8988T (cell line): Measurements from ENCODE around the gene DGUOK.
"Not testable (repeated sequence)": the region's sequence is repeated elsewhere in the genome, so short reads cannot be mapped to it uniquely, and the experiment has no call there.

Source experiments
- DNase-seq: peaks from one replicate; pipeline ENCODE4 v3.0.0; 2011

DGUOK gene

DNA sequence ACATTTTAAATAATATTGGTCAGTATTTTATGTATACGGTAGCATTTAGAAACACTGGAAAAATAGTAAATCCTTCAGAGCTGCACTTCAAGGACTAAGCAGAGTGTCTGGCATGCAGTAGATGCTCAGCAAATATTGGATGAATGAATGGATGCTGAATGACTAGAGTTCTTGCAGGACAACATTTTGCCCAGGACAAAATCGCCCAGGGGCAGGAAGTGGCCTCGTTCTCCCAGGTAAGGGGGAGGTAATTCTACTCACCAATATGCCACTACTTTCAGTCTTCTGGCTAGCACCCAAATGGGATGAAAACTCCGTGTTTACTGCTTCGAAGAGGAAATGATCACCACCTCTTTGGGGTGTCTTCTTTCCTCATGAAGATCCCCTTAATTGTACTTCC lies 4.0 kb upstream of the DGUOK start:
- DNase-seq = no peak

DNA sequence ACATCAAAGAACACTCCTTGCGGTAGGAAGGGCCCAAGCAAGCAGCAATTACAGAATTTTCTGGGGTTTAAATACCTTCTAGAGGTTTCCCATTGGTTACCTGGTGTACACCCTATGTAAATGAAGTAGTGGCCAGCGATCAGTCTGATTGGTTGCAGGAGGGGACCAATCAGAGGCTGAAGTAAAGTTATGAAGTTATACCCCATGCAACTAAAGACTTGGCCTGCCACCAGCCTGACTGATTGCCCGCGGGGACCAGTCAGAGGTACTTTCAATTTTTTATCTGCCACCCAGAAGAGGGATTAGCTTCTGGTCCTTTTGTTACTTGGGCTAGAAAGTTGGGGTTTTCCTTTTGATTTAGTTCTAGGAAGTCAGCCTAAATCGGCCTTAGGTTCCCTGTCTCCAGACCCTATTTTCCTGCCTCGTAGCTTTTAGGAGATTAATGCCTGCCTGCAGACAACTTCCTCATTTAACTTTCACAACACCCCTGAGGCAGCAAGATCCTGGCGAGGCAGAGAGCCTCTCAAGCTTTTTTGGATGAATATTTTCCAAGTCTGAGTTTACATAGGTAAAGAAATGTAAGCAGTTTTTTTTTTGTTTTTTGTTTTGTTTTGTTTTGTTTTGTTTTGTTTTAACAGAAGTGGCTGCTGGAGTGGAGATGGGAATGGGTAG lies 1.5 kb upstream of the DGUOK start:
- DNase-seq = no peak

DNA sequence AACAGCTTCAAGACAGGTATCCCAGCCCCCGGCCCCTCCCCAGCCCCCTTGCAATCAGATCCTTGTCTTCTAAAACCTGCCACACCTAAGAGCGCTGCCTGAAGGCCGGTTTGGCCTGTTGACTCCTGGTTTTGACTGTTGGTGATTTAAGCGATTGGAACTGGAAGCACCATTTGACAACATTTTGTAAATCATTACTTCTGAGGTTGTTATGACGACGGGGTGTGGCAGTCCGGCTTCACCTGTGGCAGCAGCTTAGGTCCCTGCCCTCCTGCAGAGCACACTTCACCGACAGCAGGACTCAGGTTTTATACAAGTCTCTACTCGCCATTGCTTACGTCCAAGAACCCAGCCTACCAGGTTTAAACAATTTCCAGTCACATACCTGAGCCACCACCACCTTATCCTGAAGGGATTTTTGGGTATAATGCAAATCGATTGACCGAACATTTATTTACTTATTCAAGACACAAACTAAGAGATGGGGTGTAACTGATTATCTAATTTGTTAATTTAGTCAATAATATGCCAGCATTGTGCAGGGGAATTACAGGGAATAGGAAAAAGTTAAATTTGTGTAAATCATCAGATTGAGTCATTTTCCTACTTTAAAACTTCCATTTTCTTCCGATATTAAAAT lies 707 bp upstream of the DGUOK start:
- DNase-seq = no peak

DNA sequence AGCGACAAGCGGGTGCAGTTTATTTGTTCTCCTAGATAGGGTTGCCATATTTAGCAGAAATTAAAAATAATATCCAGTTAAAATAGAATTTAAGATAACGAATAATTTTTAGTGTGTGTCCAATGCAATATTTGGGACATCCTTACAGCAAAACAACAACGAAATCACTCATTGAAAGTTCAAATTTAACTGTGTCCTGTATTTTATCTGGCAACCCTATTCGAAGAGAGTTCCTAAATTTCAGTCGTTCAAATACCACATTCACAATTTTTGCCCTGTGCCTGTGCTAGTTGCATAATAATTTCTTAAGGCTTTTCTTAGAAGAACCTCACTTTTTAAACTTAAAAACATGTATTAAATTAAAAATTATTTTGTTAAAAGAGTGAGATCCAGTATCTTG lies 664 bp downstream of the DGUOK start:
- no peak for DNase-seq

DNA sequence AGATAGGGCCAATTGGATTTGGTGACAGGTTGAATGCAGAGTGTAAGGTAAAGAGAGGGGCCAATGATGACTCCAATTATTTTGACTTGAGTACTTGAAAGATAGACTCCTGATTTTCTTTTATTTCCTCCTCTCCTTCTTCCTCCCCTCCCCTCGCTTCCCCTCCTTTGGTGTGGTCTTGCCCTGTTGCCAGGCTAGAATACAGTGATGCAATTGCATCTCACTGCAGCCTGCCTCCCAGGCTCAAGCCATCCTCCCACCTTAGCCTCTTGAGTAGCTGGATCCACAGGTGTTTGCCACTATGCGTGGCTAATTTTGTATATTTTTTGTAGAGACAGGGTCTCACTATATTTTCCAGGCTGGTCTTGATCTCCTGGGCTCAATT lies 2.3 kb downstream of the DGUOK start:
- DNase-seq = no peak

DNA sequence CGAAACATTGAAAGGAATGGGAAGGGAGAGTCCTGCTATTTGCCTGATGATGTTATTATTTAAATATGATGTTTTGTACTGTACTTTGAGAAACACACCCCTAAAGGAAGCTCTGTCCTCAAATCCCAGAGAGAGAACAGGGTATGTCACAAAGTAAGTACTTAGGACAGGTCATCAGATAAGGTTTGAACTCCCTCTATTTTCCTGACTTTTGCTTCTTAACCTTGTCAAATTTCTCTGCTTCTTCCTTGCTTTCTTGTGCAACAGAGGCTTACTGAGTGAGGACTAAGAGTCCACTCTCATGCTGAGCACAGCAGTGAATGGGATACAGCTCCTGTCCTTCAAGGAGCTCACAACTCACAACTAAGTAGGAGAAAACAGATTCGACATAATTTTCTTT lies 3.7 kb downstream of the DGUOK start:
- DNase-seq = no peak

DNA sequence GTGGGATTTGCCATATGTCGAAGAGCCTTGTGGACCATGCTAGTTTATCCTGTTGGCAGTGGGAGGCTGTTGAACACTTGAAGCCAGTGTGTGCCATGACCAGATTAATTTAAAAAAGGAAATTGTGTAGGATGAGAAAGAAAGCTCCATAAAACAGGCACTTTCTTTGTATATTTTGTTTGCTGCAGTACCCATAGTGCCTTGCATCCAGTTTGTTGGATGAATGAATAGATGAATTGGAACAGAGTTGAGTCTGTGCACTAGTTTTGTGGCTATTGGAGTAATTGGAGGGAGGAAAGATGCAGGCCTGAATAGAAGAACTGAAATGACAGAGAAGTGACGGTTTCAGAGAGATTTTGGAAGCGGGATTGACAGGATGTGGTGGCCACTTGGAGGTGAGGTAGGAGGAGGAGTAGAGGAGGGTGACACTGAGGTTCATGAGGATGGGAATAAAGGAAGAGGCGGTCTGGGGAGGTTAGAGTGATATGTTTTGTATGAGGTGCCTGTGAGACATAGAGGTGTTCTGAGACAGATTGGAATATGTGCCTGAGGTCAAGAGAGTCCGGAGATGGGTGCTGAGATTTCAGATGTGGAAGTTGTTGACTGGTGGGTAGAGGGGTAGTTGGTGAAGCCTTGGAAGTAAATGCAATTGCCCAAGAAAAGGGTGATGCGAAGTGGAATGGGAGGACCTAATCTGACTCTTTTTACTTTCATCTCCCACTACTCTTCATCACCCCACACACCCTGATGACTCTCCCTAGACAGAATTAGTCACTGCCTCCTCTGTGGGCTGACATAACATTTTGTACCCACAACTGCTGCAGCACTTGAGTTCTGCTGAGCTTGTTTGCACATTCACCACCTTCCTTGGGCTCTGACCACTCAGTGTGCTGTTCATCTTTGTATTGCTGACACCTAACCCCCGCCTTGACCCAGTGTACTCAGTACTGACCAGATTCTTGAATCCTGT lies 5.1 kb downstream of the DGUOK start:
- DNase-seq = no peak

DNA sequence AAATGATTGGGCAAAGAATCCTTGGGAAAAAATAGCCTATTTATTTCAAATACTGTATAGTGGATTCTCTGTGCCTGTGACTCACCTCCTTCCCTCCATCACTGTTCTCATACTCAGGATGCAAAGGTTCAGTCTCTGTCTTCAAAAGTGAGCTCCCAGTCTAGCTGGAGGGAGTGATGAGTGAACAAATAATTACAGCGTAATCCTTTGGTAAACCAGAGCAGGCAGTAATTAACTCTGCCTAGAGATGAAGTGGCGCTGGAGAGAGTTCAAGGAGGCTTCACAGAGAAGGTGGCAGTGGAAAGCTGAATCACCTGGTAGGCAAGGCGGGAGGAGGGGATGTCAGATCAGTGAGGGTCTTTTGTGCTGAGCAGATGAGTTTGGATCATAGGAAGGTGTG lies 6.5 kb downstream of the DGUOK start:
- no peak for DNase-seq

DNA sequence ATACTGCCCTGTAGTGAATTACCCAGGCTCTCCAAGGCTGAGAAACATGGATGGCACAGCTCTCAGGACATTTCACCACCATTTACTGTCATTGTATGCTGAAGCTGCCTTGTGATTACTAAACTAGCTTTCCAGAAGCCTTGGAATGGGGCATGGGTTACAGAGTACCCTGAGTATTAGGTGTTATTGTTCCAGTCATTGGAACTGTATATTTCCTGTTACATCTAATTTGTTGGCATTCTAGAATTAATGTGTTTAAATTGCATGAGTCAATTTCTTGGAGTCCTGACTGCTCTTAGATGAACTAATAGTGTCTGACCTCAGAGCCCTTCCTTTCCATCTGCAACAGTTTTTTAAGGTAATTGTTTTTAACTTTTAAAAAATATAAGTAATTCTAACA lies 9.0 kb downstream of the DGUOK start:
- no peak for DNase-seq

DNA sequence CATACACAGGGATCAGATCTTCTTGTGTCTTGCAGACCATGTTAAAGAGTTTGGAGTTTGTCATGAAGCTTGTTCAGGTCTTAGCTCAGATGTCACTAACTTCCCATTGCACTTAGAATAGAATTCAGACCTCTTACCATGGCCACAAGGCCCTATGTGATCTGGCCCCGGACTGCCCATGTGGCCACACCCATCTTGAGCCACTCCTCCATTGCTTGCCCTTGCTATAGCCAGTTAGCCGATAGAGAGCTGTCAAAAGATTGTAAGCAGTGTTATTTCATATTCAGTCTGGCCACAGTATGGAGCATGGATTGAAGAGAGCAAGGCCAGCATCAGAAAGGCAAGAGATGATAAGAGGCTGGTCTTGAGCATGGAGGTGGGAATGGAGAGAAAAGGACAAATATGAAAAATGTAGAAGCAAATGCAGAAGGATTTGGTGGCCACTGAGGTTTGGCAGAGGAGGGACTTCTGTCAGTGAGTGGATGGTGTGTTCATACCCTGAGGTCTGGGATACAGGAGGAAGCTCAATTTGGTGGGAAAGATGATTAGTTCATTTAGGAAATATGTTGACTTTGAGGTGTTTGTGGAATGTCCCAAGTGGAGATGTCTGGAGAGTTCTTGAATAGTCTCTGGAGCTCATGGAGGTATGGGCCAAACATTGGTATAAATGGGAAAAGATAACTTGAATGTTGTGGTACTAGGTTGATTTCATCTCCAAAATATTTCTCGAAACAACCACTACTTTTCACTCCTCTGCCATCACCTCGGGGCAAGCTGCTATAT lies 10.6 kb downstream of the DGUOK start:
- no peak for DNase-seq

DNA sequence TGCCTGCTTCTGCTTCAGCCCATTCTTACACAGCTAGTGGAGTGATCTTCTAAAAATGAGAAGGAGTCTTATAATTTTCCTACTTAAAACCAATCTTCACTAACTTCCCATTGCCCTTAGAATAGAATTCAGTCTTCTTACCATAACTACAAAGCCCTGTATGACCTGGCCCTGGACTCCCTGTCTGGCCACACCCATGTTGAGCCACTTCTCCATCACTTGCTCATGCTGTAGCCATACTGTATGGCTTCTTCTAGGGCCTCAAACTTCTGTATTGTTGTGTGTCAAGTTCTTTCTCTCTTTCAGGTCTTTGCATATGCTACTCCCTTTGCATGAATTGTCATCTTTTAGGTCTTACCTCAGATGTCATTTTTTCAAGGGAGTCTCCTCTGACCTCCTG lies 11.2 kb downstream of the DGUOK start:
- DNase-seq = no peak

DNA sequence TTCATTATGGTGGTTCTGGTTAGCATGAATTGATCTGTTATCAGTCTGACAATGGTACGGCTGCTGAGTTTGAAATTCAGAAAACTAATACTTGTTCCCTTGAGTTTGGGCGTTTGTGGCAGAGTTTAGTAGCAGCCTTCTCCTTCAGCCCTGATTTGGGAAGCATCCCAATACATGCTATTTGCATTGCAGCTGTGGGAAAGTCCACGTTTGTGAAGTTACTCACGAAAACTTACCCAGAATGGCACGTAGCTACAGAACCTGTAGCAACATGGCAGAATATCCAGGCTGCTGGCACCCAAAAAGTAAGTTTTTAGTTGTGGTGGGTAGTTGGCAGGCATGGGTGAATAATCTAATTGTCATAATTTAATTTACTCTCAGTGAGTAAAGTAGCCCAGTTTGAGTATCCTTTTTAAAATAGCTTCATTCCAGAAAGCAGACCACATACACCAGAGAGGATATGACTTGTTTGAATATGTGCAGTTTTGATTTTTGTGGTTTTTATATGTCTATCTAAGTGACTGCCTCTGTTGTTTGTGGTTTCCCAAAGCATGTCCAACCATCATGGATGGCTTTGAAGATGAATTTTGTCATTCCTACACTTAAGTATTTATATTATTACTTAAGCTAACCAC lies 12.2 kb downstream of the DGUOK start:
- no peak for DNase-seq

DNA sequence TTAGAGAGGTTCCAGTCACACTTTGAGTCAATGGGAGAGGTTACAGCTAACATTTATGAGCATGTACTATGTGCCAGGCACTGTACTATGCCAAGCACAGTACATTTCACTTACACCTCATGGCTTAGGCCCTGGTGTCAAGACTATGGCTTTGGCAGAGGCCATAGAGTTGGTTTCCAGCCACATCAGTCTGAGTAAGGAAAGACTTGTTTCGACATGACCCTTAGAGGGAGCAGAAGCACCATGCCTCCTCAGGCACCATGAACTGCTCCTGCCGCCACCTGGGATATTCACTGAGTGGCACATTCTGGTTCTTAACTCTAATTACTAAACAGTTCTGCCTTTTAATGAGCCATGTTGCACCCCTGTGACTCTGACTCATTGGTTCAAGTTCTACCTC lies 12.7 kb downstream of the DGUOK start:
- no peak for DNase-seq

DNA sequence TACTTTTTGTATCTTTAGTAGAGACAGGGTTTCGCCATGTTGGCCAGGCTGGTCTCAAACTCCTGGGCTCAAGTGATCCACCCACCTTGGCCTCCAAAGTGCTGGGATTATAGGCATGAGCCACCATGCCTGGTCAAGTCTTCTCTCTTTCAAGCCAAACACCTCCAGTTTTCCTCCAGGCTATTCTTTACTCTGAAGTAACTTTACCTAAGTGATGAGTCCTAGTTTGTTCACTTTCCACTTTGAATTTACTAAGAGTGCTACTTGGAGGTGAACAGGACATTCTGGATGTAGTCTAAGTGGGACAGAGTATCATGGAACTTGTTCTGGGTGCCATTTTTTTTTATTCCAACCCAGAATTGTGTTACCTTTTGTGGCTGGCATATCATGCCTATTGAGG lies 13.4 kb downstream of the DGUOK start:
- DNase-seq = not testable (repeated sequence)

DNA sequence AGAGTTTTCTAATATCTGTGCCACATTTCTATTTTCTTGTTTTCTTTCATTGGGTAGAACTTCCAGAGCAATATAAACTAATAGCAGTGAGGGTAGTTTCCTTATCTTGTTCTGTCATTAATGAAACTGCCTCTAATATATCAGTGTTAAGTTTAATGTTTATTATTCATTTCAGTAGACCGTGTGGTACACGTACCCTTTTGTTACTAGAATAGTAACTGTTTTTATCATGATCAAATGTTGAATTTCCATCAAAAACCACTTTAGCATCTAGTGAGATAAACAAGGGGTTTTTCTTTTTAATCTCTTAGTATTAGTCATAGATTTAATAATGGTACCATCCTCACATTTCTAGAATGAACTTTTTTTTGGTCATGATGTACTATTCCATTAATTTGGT lies 16.0 kb downstream of the DGUOK start:
- no peak for DNase-seq

DNA sequence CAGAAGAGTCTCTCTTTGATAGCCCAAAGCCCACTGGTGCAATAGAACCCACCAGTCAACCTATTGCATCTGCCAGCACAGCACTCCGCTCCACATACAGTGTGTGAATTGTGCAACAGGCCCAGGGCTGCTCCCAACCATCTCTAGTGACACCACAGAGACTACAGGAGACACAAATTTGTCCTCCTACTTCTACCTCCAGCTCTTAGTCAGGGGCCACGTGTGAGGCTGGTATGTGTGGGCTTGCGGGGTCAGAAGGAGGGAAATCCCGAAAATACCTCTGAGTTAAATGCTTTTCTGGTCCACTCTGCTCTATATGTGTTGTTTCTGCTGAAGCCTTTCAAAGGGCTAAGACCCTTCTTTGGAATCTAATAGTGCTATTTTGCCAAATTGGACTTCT lies 18.0 kb downstream of the DGUOK start:
- DNase-seq = no peak

DNA sequence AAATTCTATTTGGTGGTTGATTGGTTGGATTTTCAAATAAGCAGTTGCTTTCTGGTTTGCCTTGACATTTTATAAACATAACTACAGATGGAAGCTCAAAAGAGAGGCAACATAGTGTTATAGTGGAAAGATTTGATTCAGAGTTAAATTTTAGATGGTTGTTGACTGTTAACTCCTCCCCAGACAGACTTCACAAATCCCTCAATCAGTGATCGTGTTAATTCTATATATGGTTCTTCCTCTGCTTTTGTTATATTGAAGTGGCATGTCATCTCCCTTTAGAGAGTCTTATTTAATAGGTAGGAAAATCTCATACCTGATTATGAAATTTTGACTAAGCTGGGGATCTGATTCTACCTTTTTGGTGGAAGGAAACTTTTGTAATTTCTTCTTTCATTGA lies 19.5 kb downstream of the DGUOK start:
- DNase-seq = no peak

DNA sequence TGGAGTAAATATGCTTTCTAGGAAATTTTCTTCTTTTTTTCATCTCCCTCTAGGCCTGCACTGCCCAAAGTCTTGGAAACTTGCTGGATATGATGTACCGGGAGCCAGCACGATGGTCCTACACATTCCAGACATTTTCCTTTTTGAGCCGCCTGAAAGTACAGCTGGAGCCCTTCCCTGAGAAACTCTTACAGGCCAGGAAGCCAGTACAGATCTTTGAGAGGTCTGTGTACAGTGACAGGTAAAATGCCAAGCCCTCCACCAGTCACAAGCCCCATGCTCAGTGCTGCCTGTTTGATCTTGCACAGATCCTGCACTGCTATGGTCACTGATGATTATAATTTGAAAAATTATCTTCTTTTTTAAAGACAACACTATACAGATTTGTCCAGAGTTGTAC lies 20.0 kb downstream of the DGUOK start:
- no peak for DNase-seq

DNA sequence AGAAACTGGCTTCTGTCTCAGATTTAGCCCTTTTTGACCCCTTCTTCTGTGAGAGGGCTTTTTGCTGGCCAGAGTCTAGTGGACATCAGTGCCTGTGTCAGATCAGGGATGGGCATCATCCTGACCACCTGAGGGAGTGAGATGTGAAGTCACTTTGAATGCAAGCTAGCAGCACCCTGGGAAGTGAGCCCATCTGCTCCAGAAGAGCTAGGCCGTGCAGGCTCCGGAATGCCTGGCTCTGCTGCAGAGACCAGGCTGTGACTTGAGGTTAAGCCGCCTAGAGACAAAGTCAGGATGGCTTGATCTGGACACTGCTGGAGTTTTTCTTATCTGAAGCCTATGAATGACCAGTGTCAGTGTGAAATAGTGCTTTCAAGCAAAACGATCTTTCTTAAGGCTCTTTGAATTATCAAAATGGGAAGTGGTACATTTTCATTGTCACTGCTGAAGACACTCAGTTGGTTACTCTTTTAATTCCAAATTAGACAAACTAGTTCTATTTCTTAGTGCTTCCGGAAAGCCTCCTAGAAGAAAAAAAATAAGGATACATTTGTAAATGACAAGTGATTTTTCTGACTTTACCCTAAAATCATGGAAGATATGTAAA lies 20.8 kb downstream of the DGUOK start:
- DNase-seq = no peak

DNA sequence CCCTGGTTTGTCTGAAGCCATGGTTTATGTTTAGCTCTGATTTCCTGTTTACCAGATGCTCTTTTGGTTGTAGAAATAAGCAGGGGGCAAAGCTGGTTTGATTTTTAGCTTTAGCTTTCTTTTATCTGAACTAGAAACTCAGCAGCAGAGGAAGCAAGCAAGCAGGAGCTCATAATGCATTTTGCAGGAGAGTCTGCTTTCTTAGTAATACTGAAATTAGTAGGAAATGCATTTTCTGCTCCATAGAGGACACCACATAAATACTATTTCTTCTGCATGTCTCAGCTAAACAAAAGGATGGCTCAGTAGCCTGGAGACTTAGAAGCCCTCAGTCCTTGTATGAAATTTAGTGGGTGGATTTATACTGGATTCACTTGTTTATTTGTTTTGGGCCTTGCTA lies 23.1 kb downstream of the DGUOK start:
- no peak for DNase-seq

DNA sequence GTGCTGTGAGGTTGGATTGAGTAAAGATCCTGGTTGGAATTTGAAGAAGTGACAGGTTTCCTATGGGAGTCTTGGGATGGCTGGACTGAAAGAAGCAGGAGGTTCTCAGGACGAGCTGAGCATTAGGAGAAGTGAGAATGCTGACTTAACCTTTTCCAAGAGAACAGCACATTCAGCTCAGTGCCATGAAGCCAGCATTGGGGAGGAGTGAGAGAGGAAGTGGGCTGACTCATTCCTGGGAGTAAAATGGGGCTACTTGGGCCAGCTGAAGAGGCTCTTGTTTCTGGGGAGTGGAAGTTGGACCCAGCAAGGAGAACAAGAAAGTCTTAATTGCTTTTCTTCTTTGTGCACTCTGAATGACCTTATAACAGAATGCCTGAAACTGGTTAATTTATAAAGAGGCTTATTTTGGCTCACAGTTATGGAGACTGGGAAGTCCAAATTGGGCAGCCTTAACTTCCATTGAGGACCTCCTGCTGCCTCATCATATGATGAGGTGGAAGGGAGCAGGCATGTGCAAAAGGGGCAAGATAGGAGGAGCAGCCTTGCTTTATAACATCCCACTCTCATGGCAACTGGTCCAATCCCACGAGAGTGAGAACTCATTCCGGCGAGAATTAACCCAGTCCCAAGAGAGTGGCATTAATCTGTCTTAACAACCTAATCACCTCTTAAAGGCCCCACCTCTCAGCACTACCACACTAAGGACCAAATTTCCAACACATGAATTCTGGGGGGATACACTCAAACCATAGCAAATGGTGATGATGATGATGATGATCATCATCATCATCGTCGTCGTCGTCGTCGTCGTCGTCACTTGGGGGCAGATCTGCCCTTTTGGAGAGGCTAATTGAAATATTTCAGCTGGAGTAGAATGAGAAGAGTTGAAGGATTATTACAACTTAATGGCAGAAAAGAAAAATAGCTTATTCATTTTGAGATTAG lies 26.1 kb downstream of the DGUOK start:
- DNase-seq = no peak
